Karpas-422 (cell line): ENCODE measurements around the gene PROX1. TPM values are rescaled to one million over a fixed set of nuclear protein-coding genes. Genes with fewer than 3 reads are reported as not detected.

ENCODE experiments used
- DNase-seq: peaks from one replicate; pipeline ENCODE4 v3.0.0-alpha.2; 2015
- H2AFZ ChIP-seq: fragments of 200-600 bp; sonication (generic); 2 replicates; pipeline ENCODE4 v1.6.1; 2014; ENCODE audit warnings: antibody characterized with exemption, low read length, mixed read lengths
- H3K27ac ChIP-seq: fragments of 200-600 bp; sonication (generic); 2 replicates; pipeline ENCODE4 v1.5.1; 2014; ENCODE audit warnings: mild to moderate bottlenecking, low read length, moderate library complexity
- H3K27me3 ChIP-seq: fragments of 200-600 bp; sonication (generic); 2 replicates; pipeline ENCODE4 v1.6.1; 2014; ENCODE audit warnings: low read length, mixed read lengths
- H3K36me3 ChIP-seq: fragments of 200-600 bp; sonication (generic); 2 replicates; pipeline ENCODE4 v1.6.1; 2014; ENCODE audit warnings: low read length, mixed read lengths; ENCODE audit not compliant: insufficient read depth
- H3K4me1 ChIP-seq: fragments of 200-600 bp; sonication (generic); 2 replicates; pipeline ENCODE4 v1.6.1; 2014; ENCODE audit warnings: mild to moderate bottlenecking, low read length, mixed read lengths
- H3K4me2 ChIP-seq: fragments of 200-600 bp; sonication (generic); 2 replicates; pipeline ENCODE4 v1.6.1; 2014; ENCODE audit warnings: low read length, low read depth, mild to moderate bottlenecking; ENCODE audit not compliant: poor library complexity, severe bottlenecking
- H3K4me3 ChIP-seq: fragments of 200-600 bp; sonication (generic); 2 replicates; pipeline ENCODE4 v1.5.1; 2014; ENCODE audit warnings: mild to moderate bottlenecking, antibody characterized with exemption, low read length, mixed read lengths
- H3K79me2 ChIP-seq: fragments of 200-600 bp; sonication (generic); 2 replicates; pipeline ENCODE4 v1.6.1; 2014; ENCODE audit warnings: mild to moderate bottlenecking, low read length, mixed read lengths
- H3K9ac ChIP-seq: fragments of 200-600 bp; sonication (generic); 2 replicates; pipeline ENCODE4 v1.6.0; 2014; ENCODE audit warnings: low read length
- H3K9me2 ChIP-seq: fragments of 200-600 bp; sonication (generic), shearing (Covaris generic); replicated peaks from 2 replicates; pipeline ENCODE4 v1.6.0; 2014; ENCODE audit warnings: mild to moderate bottlenecking, low read length, moderate library complexity; ENCODE audit not compliant: insufficient read depth
- H3K9me3 ChIP-seq: fragments of 300-700, 200-600 bp; sonication (generic); 2 replicates; pipeline ENCODE4 v1.6.1; 2014; ENCODE audit warnings: low read length, mixed read lengths
- H4K20me1 ChIP-seq: fragments of 200-600 bp; sonication (generic); 2 replicates; pipeline ENCODE4 v1.6.1; 2014; ENCODE audit warnings: mild to moderate bottlenecking, antibody characterized with exemption, low read length, low read depth; ENCODE audit not compliant: insufficient read depth
- total RNA-seq: library from RNA; depleted of rRNA; stranded (reverse); fragments of >200 nt; shearing (Covaris generic); gene quantifications from 2 replicates; pipeline ENCODE4 v1.2.3, GENCODE V29; 2014; ENCODE audit warnings: low replicate concordance

PROX1 gene
- total RNA-seq, 1 experiment from 2014 or later = 0.41 TPM

DNA sequence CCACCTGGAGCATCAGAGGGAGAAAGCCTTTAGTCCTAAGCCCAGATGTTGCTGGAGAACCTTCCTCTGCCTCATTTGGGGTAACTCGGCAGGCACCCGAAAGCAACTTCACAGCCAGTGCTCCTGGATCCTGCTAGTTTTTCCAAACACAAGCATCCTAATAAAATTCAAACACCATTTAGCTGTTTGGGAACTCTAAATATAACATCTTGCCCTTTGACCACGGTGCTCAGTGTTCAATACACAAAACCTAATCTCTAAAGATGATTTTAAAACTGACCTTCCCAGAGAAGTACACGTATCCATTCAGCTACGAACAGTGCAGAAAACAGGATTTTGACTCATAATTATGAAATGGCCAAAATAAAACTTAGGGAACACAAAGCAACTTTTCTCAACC lies 40.3 kb downstream of the PROX1 start:
- Histone ChIP-seq H3K36me3 (no peaks in the 10 kb centered on the region), H3K27ac (no peak overlapping the region), H4K20me1 (no peaks in the 10 kb centered on the region), H3K9me3 (no peaks in the 10 kb centered on the region), H3K4me3 (no peak overlapping the region), H3K4me2 (no peak overlapping the region), H3K9ac (no peak overlapping the region), H3K4me1 (no peaks in the 10 kb centered on the region), H3K27me3 (no peaks in the 10 kb centered on the region), H3K9me2 (no peaks in the 10 kb centered on the region), H3K79me2 (no peaks in the 10 kb centered on the region), H2AFZ (no peak overlapping the region)
- DNase-seq = no peak

DNA sequence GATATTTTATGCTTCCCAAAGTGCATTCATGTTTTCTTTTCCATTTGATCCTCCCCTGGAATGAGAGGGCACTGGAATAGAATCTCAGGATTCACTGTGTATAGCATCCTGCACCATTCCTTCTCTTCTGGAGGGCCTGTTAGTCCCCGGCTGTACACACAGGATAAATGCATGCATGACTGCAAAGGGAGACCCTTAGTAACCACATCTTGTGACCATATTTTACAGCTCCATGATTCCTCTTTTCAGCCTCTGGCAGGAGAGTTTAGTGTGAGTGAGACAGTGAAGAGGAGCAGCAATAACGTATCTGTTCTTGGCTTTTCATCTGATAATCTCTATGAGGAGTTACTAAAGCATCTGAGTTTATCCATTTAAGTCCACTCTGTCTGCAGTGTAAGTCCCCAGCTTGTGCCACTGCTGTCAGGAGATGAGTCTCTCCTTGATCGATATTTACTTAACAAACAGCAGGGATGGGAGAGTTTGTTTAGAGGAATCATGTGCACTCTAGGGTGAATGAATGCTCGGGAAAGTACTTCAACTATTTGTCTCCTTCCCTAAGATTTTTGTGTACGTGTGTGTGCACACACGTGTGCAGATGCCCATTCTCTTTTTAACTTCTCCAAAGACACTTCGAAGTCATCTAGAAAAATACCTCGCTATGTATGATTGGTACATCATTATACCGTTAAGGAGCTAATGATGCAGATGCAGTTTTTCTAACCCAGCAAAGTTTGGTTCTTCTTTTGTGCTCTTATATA lies 41.1 kb downstream of the PROX1 start:
- Histone ChIP-seq H3K9me3 (no peaks in the 10 kb centered on the region), H3K27ac (no peak overlapping the region), H3K9ac (no peak overlapping the region), H3K27me3 (no peaks in the 10 kb centered on the region), H3K36me3 (no peaks in the 10 kb centered on the region), H3K4me1 (no peaks in the 10 kb centered on the region), H3K4me3 (no peak overlapping the region), H2AFZ (no peak overlapping the region), H3K4me2 (no peak overlapping the region), H3K79me2 (no peaks in the 10 kb centered on the region), H4K20me1 (no peaks in the 10 kb centered on the region), H3K9me2 (no peaks in the 10 kb centered on the region)
- no peak for DNase-seq

DNA sequence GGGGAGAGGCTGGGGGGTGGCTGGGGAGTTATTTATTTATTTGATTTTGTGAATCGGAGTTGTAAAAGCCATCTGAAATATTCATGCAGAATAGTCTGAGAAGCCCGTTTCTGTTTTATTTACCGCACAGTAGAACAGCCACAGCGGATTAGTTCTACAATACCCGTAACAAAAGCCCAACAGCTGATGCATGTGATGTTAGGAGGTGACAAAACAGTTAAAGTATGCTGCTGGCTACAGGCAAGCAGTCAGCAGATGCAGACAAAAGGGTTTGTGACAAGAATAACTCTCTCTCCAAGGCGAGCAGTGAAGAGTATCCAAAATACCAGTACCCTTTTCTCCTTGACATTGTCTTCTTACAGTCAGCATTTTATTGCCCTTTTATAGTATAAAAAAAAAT lies 42.0 kb downstream of the PROX1 start:
- Histone ChIP-seq H3K36me3 (no peaks in the 10 kb centered on the region), H3K4me2 (no peak overlapping the region), H2AFZ (no peak overlapping the region), H3K9me3 (no peaks in the 10 kb centered on the region), H3K9ac (no peak overlapping the region), H3K9me2 (no peaks in the 10 kb centered on the region), H3K79me2 (no peaks in the 10 kb centered on the region), H3K27ac (no peak overlapping the region), H3K27me3 (no peaks in the 10 kb centered on the region), H3K4me1 (no peaks in the 10 kb centered on the region), H4K20me1 (no peaks in the 10 kb centered on the region), H3K4me3 (no peak overlapping the region)
- DNase-seq = no peak

DNA sequence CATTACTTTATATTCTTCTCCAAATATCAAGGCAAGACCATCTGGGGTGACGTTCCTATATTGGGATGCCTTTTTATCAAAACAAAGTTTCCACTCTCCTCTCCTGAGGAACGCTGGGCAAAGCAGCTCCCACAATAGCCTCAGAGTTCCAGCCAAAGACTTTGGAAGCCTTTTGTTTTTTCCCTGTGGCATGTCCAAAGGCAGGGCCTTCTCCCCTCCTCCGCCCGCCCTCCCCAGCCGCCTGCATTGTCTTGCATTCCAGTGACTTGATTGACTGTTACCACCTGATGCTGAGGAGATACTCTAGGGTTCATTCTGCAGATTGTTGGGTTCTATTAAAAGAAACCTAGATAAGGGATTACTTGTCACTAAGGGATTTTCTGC lies 43.5 kb downstream of the PROX1 start:
- no peaks in the 10 kb centered on the region for H3K4me1 ChIP-seq
- no peaks in the 10 kb centered on the region for H3K79me2 ChIP-seq
- no peaks in the 10 kb centered on the region for H3K36me3 ChIP-seq
- no peak overlapping the region for H3K9ac ChIP-seq
- H2AFZ ChIP-seq = no peak overlapping the region
- H3K4me3 ChIP-seq = no peak overlapping the region
- H3K27ac ChIP-seq = no peak overlapping the region
- no peak overlapping the region for H3K4me2 ChIP-seq
- DNase-seq = no peak
- H3K9me3 ChIP-seq = no peaks in the 10 kb centered on the region
- H3K27me3 ChIP-seq = no peaks in the 10 kb centered on the region
- H3K9me2 ChIP-seq = no peaks in the 10 kb centered on the region
- no peaks in the 10 kb centered on the region for H4K20me1 ChIP-seq

DNA sequence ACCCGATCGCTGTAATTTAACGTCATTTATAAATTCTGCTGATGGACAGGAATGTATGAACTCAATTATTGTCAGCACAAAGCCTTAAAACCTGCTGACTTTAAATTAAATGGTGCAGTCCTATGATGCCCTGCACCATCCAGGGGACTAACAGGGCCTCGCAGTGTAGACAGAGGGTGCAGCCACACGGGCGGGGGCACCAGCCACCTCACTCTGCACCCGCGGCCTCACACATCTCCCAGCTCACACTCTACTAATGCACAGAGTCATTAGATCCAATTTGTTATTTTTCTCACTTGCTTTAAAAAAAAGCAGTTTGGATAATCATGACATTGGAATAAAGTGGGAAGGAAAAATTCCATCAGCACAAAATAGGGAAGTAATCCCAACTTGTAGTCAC lies 49.7 kb downstream of the PROX1 start:
- Histone ChIP-seq H3K4me2 (no peak overlapping the region), H4K20me1 (no peaks in the 10 kb centered on the region), H3K4me1 (no peaks in the 10 kb centered on the region), H3K9ac (no peak overlapping the region), H3K27ac (no peak overlapping the region), H3K4me3 (no peak overlapping the region), H3K27me3 (no peaks in the 10 kb centered on the region), H3K79me2 (no peaks in the 10 kb centered on the region), H3K9me2 (no peaks in the 10 kb centered on the region), H3K9me3 (no peaks in the 10 kb centered on the region), H3K36me3 (no peaks in the 10 kb centered on the region), H2AFZ (no peak overlapping the region)
- no peak for DNase-seq

DNA sequence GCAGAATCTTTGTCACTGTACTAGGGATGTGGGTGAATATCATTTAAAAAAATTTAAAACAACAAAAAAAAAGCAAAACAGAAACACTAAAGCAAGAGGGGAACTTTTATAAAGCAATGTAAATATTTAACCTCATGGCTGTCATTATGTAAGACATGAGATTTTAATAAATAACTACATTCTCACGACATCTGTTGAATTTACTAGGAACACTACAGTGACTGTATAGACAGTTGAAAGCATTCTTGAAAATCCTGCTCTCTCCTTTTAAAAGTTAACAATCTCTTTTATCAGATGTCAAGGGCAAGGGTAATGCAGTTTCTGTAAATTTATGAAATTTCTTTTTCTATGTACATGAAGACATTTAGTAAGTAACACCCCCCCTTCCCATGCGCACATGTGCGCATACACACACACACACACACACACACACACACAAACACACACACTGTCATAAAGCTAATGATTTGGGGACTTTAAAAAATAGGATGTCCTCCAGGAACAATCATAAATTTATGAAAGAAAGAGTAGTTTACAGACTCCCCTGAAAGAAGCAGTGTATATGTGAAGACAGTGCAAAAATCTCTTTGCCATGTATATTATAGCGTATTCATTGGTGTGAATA lies 51.7 kb downstream of the PROX1 start:
- Histone ChIP-seq H3K4me2 (no peak overlapping the region), H2AFZ (no peak overlapping the region), H3K9me3 (no peaks in the 10 kb centered on the region), H3K27ac (no peak overlapping the region), H3K36me3 (no peaks in the 10 kb centered on the region), H3K9me2 (no peaks in the 10 kb centered on the region), H3K4me3 (no peak overlapping the region), H3K27me3 (no peaks in the 10 kb centered on the region), H3K79me2 (no peaks in the 10 kb centered on the region), H3K9ac (no peak overlapping the region), H4K20me1 (no peaks in the 10 kb centered on the region), H3K4me1 (no peaks in the 10 kb centered on the region)
- no peak for DNase-seq

DNA sequence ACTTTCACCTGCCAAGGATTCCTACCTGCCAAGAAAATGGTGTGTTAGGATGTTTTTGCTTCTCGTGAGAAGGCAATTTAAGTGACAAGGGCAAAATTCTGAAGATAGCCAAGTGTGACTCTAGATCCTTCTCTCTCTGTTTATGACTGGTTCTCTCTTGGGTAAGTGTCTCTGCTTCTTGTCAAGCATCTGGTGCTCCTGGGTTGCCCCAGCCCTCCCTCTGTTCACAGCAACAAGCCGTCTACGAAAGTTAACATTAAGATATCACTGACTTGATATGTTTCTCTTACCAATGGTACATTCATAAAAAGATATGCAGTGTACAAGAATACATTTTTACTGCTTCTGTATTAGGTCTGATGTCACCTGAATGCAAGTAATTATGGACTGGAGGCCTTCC lies 55.4 kb downstream of the PROX1 start:
- no peaks in the 10 kb centered on the region for H3K9me3 ChIP-seq
- no peaks in the 10 kb centered on the region for H3K27me3 ChIP-seq
- H3K79me2 ChIP-seq = no peaks in the 10 kb centered on the region
- H3K4me3 ChIP-seq = no peak overlapping the region
- no peak overlapping the region for H3K9ac ChIP-seq
- H4K20me1 ChIP-seq = no peaks in the 10 kb centered on the region
- no peak overlapping the region for H2AFZ ChIP-seq
- H3K4me1 ChIP-seq = no peaks in the 10 kb centered on the region
- no peaks in the 10 kb centered on the region for H3K36me3 ChIP-seq
- H3K27ac ChIP-seq = no peak overlapping the region
- no peak for DNase-seq
- H3K9me2 ChIP-seq = no peaks in the 10 kb centered on the region
- no peak overlapping the region for H3K4me2 ChIP-seq

DNA sequence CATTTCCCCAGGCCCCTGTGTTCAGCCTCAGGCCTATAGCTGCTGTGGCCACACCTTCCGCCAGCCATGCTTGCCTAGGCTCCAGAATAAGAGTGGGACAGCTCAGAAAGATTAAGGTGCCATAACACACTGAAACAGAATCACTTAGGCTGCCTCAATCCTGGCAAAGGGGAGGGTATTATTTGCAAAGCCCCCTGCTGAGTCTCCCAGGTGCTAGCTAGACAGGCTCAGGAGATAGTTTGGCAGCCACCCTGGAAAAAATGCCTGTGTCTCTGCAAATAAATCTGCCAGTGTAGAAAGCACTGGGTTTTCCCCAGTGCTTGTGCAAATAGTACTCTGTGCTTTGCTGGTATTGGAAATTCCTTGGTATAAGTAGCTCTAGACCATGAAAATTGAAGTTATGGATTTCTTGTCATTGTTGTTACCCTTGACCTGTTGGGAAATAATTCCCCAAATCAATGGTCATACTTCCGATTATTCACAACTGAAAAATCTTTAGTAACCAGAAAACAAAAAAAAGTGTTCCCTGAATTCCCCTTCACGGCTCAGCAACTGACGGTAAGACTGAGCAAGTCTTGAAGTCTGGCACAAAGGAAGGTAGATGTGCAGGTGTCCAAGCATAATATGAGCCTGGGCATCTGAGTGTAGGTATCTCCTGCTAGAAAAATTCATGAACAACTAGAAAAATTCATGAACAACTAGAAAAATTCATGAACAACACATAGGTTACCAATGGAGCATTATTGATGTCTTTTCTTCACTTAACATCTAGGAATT lies 56.9 kb downstream of the PROX1 start:
- H3K9ac ChIP-seq = no peak overlapping the region
- no peaks in the 10 kb centered on the region for H3K9me3 ChIP-seq
- no peaks in the 10 kb centered on the region for H4K20me1 ChIP-seq
- H3K36me3 ChIP-seq = no peaks in the 10 kb centered on the region
- no peak overlapping the region for H3K27ac ChIP-seq
- H3K4me2 ChIP-seq = no peak overlapping the region
- H3K79me2 ChIP-seq = no peaks in the 10 kb centered on the region
- H3K27me3 ChIP-seq = no peaks in the 10 kb centered on the region
- no peak overlapping the region for H3K4me3 ChIP-seq
- H3K9me2 ChIP-seq = no peaks in the 10 kb centered on the region
- DNase-seq = no peak
- no peak overlapping the region for H2AFZ ChIP-seq
- no peaks in the 10 kb centered on the region for H3K4me1 ChIP-seq
